IMR-90 (cell line): Measurements from ENCODE around the gene CTNND2. TPM values are rescaled to one million over a fixed set of nuclear protein-coding genes. Genes with fewer than 3 reads are reported as not detected.

Experiments
- ATAC-seq: fragments of 200-7000 bp; cut with Tn5 transposase; 2 replicates; pipeline ENCODE4 v1.9.1; 2020; ENCODE audit warnings: low read depth, mild to moderate bottlenecking, moderate library complexity
- BruUV-seq: library from RNA; stranded (reverse); fragments of 400-500 nt; replicated peaks from 2 replicates; lab custom pipeline; 2021; lab: Mats Ljungman, UMichigan
- CTCF ChIA-PET: fragments of 300-600 bp; formaldehyde crosslinking; extraction: SDS; loops from one replicate; lab custom pipeline; 2021; ENCODE audit warnings: antibody characterized with exemption; lab: Yijun Ruan, JAX
- POLR2A ChIA-PET: fragments of 300-600 bp; sonication (Branson Sonifier 250); formaldehyde crosslinking; loops from one replicate; lab custom pipeline; 2022; ENCODE audit warnings: antibody characterized with exemption; ENCODE audit not compliant: unreplicated experiment; lab: Charles Lee
- DNase-seq: peaks from one replicate; pipeline ENCODE4 v3.0.0; 2013
- H2AFZ ChIP-seq: replicated peaks from 2 replicates; pipeline ENCODE3; 2013; ENCODE audit warnings: low read length, mild to moderate bottlenecking; ENCODE audit not compliant: poor library complexity
- H2AK5ac ChIP-seq: 2 replicates; pipeline ENCODE4 v1.6.1; 2013; ENCODE audit warnings: low read depth, low read length, inconsistent platforms
- H2AK9ac ChIP-seq: replicated peaks from 2 replicates; pipeline ENCODE3; 2013; ENCODE audit warnings: mild to moderate bottlenecking, low read depth, low read length, moderate library complexity; ENCODE audit not compliant: poor library complexity
- H2BK120ac ChIP-seq: 2 replicates; pipeline ENCODE4 v1.6.1; 2013; ENCODE audit warnings: low read depth, low read length, inconsistent platforms
- H2BK15ac ChIP-seq: 3 replicates; pipeline ENCODE4 v1.6.1; 2013; ENCODE audit warnings: low read depth, low read length, inconsistent platforms
- H2BK20ac ChIP-seq: 2 replicates; pipeline ENCODE4 v1.6.1; 2013; ENCODE audit warnings: low read depth, mild to moderate bottlenecking, inconsistent platforms, low read length, moderate library complexity
- H2BK5ac ChIP-seq: 2 replicates; pipeline ENCODE4 v1.6.1; 2013; ENCODE audit warnings: mild to moderate bottlenecking, low read depth, low read length, inconsistent platforms; ENCODE audit not compliant: poor library complexity, severe bottlenecking
- H3K14ac ChIP-seq: replicated peaks from 2 replicates; pipeline ENCODE4 v1.6.1; 2013; ENCODE audit warnings: low read depth, low read length, inconsistent platforms
- H3K18ac ChIP-seq: 2 replicates; pipeline ENCODE4 v1.6.1; 2013; ENCODE audit warnings: low read depth, low read length, control low read depth
- H3K23ac ChIP-seq: 2 replicates; pipeline ENCODE4 v1.6.1; 2013; ENCODE audit warnings: low read depth, low read length, inconsistent platforms
- H3K27ac ChIP-seq: 2 replicates; pipeline ENCODE4 v1.5.1; 2013; ENCODE audit warnings: mild to moderate bottlenecking, control low read depth, low read length; ENCODE audit not compliant: insufficient read depth
- H3K27me3 ChIP-seq: 2 replicates; pipeline ENCODE4 v1.6.1; 2013; ENCODE audit warnings: low read length; ENCODE audit not compliant: control insufficient read depth, insufficient read depth
- H3K36me3 ChIP-seq: 2 replicates; pipeline ENCODE4 v1.6.1; 2013; ENCODE audit warnings: low read length, mixed read lengths; ENCODE audit not compliant: control insufficient read depth, insufficient read depth
- H3K4ac ChIP-seq: 2 replicates; pipeline ENCODE4 v1.6.1; 2013; ENCODE audit warnings: low read depth, low read length, inconsistent platforms
- H3K4me1 ChIP-seq: 2 replicates; pipeline ENCODE4 v1.6.1; 2013; ENCODE audit warnings: low read length, mixed read lengths; ENCODE audit not compliant: control insufficient read depth, insufficient read depth
- H3K4me2 ChIP-seq: 2 replicates; pipeline ENCODE4 v1.6.1; 2013; ENCODE audit warnings: low read depth, mild to moderate bottlenecking, control low read depth, low read length, moderate library complexity
- H3K4me3 ChIP-seq: 2 replicates; pipeline ENCODE4 v1.5.1; 2013; ENCODE audit warnings: low read depth, mild to moderate bottlenecking, control low read depth, low read length, moderate library complexity; ENCODE audit not compliant: insufficient read depth
- H3K56ac ChIP-seq: 2 replicates; pipeline ENCODE4 v1.6.1; 2013; ENCODE audit warnings: low read length, inconsistent platforms; ENCODE audit not compliant: insufficient read depth; ENCODE audit errors: extremely low read depth
- H3K79me1 ChIP-seq, 2 experiments: 2 replicates each; pipeline ENCODE4 v1.6.1; 2013; ENCODE audit warnings: low read length in 2 of 2, inconsistent platforms in 1 of 2, low read depth in 1 of 2
- H3K9ac ChIP-seq: 2 replicates; pipeline ENCODE4 v1.6.1; 2013; ENCODE audit warnings: low read depth, low read length, control low read depth
- H3K9me1 ChIP-seq: 2 replicates; pipeline ENCODE4 v1.6.1; 2013; ENCODE audit warnings: low read length, inconsistent platforms; ENCODE audit not compliant: insufficient read depth
- H3K9me3 ChIP-seq: 2 replicates; pipeline ENCODE4 v1.6.1; 2013; ENCODE audit warnings: low read length; ENCODE audit not compliant: control insufficient read depth, insufficient read depth
- H4K20me1 ChIP-seq: 2 replicates; pipeline ENCODE4 v1.6.1; 2013; ENCODE audit warnings: low read length, inconsistent platforms; ENCODE audit not compliant: insufficient read depth
- H4K5ac ChIP-seq: 2 replicates; pipeline ENCODE4 v1.6.1; 2013; ENCODE audit warnings: mild to moderate bottlenecking, low read depth, low read length, control low read depth
- H4K8ac ChIP-seq, 2 experiments: 2 replicates each; pipeline ENCODE4 v1.6.1; 2013; ENCODE audit warnings: low read depth in 2 of 2, low read length in 2 of 2, control low read depth in 1 of 2, inconsistent platforms in 1 of 2
- H4K91ac ChIP-seq: 2 replicates; pipeline ENCODE4 v1.6.1; 2013; ENCODE audit warnings: low read depth, low read length, inconsistent platforms; ENCODE audit not compliant: insufficient read depth
- BHLHE40 ChIP-seq: fragments of 150-350 bp; IDR thresholded peaks from 2 replicates; pipeline ENCODE4 v1.6.1; 2016; ENCODE audit warnings: mild to moderate bottlenecking, low read depth, low read length
- CEBPB ChIP-seq: IDR thresholded peaks from 2 replicates; pipeline ENCODE4 v1.6.1; 2012; ENCODE audit warnings: low read depth, low read length, improper control_type of control experiment
- CHD1 ChIP-seq: IDR thresholded peaks from 2 replicates; pipeline ENCODE4 v1.6.1; 2012; ENCODE audit warnings: low read depth, low read length, improper control_type of control experiment
- CTCF ChIP-seq: conservative IDR thresholded peaks from 2 replicates; pipeline ENCODE4 v1.5.1; 2012; ENCODE audit warnings: mild to moderate bottlenecking, low read depth, low read length, improper control_type of control experiment
- ELK1 ChIP-seq: fragments of 150-350 bp; IDR thresholded peaks from 2 replicates; pipeline ENCODE4 v1.6.1; 2016; ENCODE audit warnings: low read depth, mild to moderate bottlenecking, low read length, moderate library complexity, borderline replicate concordance
- FOS ChIP-seq: fragments of 150-350 bp; IDR thresholded peaks from 2 replicates; pipeline ENCODE4 v1.6.1; 2016; ENCODE audit warnings: low read depth, low read length
- MAFK ChIP-seq: IDR thresholded peaks from 2 replicates; pipeline ENCODE4 v1.6.1; 2012; ENCODE audit warnings: low read depth, low read length, improper control_type of control experiment
- MAZ ChIP-seq: IDR thresholded peaks from 2 replicates; pipeline ENCODE4 v1.6.1; 2012; ENCODE audit warnings: low read depth, mild to moderate bottlenecking, low read length, improper control_type of control experiment, moderate library complexity, borderline replicate concordance
- MXI1 ChIP-seq: IDR thresholded peaks from 2 replicates; pipeline ENCODE4 v1.6.1; 2012; ENCODE audit warnings: low read depth, mild to moderate bottlenecking, low read length, moderate library complexity, borderline replicate concordance
- NFE2L2 ChIP-seq: fragments of 150-350 bp; IDR thresholded peaks from 2 replicates; pipeline ENCODE4 v1.6.1; 2016; ENCODE audit warnings: low read depth, mild to moderate bottlenecking, low read length
- POLR2A ChIP-seq: IDR thresholded peaks from 2 replicates; pipeline ENCODE4 v1.6.1; 2012; ENCODE audit warnings: mild to moderate bottlenecking, low read depth, low read length
- RAD21 ChIP-seq: IDR thresholded peaks from 2 replicates; pipeline ENCODE4 v1.6.1; 2012; ENCODE audit warnings: low read length, improper control_type of control experiment
- RCOR1 ChIP-seq: IDR thresholded peaks from 2 replicates; pipeline ENCODE4 v1.6.1; 2012; ENCODE audit warnings: mild to moderate bottlenecking, low read length, improper control_type of control experiment; ENCODE audit not compliant: insufficient replicate concordance
- RFX5 ChIP-seq: IDR thresholded peaks from 2 replicates; pipeline ENCODE4 v1.8.0; 2012; ENCODE audit warnings: low read depth, mild to moderate bottlenecking, low read length, moderate library complexity
- SMC3 ChIP-seq: fragments of 150-350 bp; IDR thresholded peaks from 2 replicates; pipeline ENCODE4 v1.6.1; 2016; ENCODE audit warnings: low read depth, mild to moderate bottlenecking, antibody characterized with exemption, low read length, moderate library complexity
- USF2 ChIP-seq: fragments of 150-350 bp; IDR thresholded peaks from 2 replicates; pipeline ENCODE4 v1.6.1; 2017; ENCODE audit warnings: mild to moderate bottlenecking, antibody characterized with exemption, low read length, low read depth
- WGBS, 2 experiments: methylation state at CpG; one replicate each; pipeline versions ENCODE4 v1.1.5 to v1.1.7; 2013; ENCODE audit warnings: missing lambda C conversion rate in 2 of 2; ENCODE audit not compliant: insufficient read length in 1 of 2; ENCODE audit errors: extremely low coverage in 2 of 2; 5-methylcytosine and 5-hydroxymethylcytosine counted together
- dilution Hi-C: fragments of 300-500 bp; cut with HindIII; formaldehyde crosslinking; loops from one replicate; pipeline ENCODE4 v1.14.3; 2018; ENCODE audit warnings: low sequenced_read_pairs; ENCODE audit not compliant: unreplicated experiment
- in situ Hi-C: fragments of 300-500 bp; cut with MboI; formaldehyde crosslinking; loops from 3 replicates; pipeline ENCODE4 v1.14.3; 2019; ENCODE audit warnings: low sequenced_read_pairs, inconsistent platforms, mixed read lengths
- intact Hi-C: fragments of 100-400 bp; cut with micrococcal nuclease; formaldehyde crosslinking; loops from 2 replicates; pipeline ENCODE4 v1.10.0; 2022
- polyA plus RNA-seq, 3 experiments: library from polyadenylated mRNA; depleted of rRNA; stranded (reverse); fragments of >200 nt; gene quantifications; 2 replicates each; pipeline ENCODE4 v1.2.3, GENCODE V29; 2012; ENCODE audit warnings: low replicate concordance in 1 of 3
- total RNA-seq: library from RNA; depleted of rRNA; stranded (reverse); fragments of >200 nt; gene quantifications from 2 replicates; pipeline ENCODE4 v1.2.3, GENCODE V29; 2012

CTNND2 gene
- total and polyA plus RNA-seq, 2 of the 4 experiments (the other 2 are of a cell fraction): not detected

- H2BK5ac ChIP-seq: no peak overlapping the region
- no peaks in the 10 kb centered on the region for H3K9me3 ChIP-seq
- no peak overlapping the region for H2AK5ac ChIP-seq
- DNase-seq (no peak), ATAC-seq (no peak)
- H3K18ac ChIP-seq: no peak overlapping the region
- H3K4ac ChIP-seq: no peak overlapping the region
- H3K27ac ChIP-seq: no peak overlapping the region
- no peak overlapping the region for H3K56ac ChIP-seq
- no peak overlapping the region for H2BK120ac ChIP-seq
- no peak overlapping the region for H3K23ac ChIP-seq
- no peak overlapping the region for H3K14ac ChIP-seq
- no peak overlapping the region for H3K4me3 ChIP-seq
- no peaks in the 10 kb centered on the region for H4K20me1 ChIP-seq
- TF ChIP-seq MXI1: no peak
- TF ChIP-seq FOS: no peak
- no peak for TF ChIP-seq MAFK
- TF ChIP-seq BHLHE40: no peak
- TF ChIP-seq RFX5: no peak
- TF ChIP-seq POLR2A: no peak
- TF ChIP-seq NFE2L2: no peak
- no peak for TF ChIP-seq CEBPB
- TF ChIP-seq USF2: no peak
- TF ChIP-seq ELK1: no peak
- TF ChIP-seq RAD21: no peak
- no peak for TF ChIP-seq MAZ
- TF ChIP-seq RCOR1: no peak
- no peak for TF ChIP-seq SMC3
- TF ChIP-seq CTCF: no peak
- no peak for TF ChIP-seq CHD1
- no peaks in the 10 kb centered on the region for H3K79me1 ChIP-seq
- dilution Hi-C loops: no loop called here
- intact Hi-C loops: no loop called here
- BruUV-seq: no TSS peak
- H4K91ac ChIP-seq: no peak overlapping the region
- H3K36me3 ChIP-seq: no peaks in the 10 kb centered on the region
- H3K9me1 ChIP-seq: no peaks in the 10 kb centered on the region
- H4K8ac ChIP-seq: no peak overlapping the region
- ChIA-PET POLR2A (no interaction called here), CTCF (no interaction called here)
- H2BK15ac ChIP-seq: no peak overlapping the region
- H2BK20ac ChIP-seq: no peak overlapping the region
- WGBS, 2 experiments: no CpG with 5 or more reads among the region's 2 CpGs
- no peak overlapping the region for H2AFZ ChIP-seq
- H3K4me1 ChIP-seq: no peaks in the 10 kb centered on the region
- no peak overlapping the region for H4K5ac ChIP-seq
- H3K4me2 ChIP-seq: no peak overlapping the region
- H3K9ac ChIP-seq: no peak overlapping the region
- in situ Hi-C loops: no loop called here
- H3K27me3 ChIP-seq: peaks cover 9% of the 10 kb centered on the region
- H2AK9ac ChIP-seq: no peak overlapping the region
Measured at GRCh38 chr5:11386398-11386797, 517.8 kb downstream of the CTNND2 start.
